Measurements from ENCODE around the gene LITAFD.
"Not testable (repeated sequence)": the region's sequence is repeated elsewhere in the genome, so short reads cannot be mapped to it uniquely, and the experiment has no call there.

Gene LITAFD

DNA sequence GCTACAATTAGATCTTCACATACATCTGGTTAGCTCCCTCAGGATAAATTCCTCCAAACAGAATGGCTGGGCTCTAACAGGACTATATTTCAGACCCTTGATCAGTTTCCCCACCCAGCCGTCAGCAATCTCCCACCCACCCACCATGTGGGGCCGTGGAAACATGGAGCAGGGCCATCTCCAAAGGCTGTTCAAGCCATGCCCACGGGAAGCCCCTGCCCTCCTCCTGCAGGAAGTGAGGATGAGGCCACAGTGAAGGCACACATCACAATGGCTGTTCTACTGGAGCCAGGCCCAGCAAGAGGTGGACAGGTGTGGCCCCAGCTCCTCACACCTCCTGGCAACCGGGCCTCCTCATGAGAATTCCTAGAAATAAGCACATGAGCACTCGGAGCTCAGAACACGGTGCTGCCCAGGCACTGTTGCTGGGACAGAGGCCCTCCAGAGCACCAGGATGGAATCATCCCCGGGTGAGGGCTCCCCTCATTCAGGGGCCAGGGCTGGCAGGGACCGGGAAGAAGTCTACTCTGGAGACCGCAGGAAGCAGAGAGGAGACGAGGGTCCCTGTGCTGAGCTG is at the start of gene LITAFD:
Gene LITAFD (plus strand): TSS at position 311 of the 577 bp plus-strand sequence. CDS start 2,005 bp downstream, outside the sequence.
- no peaks in the 10 kb centered on the region for H3F3A ChIP-seq (ENCODE audit: control insufficient read depth, insufficient read depth)
- no peak within 1 kb of the TSS for H3K4me3 ChIP-seq (ENCODE audit: low read length)
- no peaks in the 10 kb centered on the region for H3K36me3 ChIP-seq (ENCODE audit: control insufficient read depth, low read length)
- H4K20me1 ChIP-seq (ENCODE audit: control insufficient read depth, insufficient read depth, low read depth, low read length): no peaks in the 10 kb centered on the region
- H3K9me2 ChIP-seq (replicated peaks; ENCODE audit: control insufficient read depth, low read length): no peaks in the 10 kb centered on the region
- TF ChIP-seq, protein P1, sequence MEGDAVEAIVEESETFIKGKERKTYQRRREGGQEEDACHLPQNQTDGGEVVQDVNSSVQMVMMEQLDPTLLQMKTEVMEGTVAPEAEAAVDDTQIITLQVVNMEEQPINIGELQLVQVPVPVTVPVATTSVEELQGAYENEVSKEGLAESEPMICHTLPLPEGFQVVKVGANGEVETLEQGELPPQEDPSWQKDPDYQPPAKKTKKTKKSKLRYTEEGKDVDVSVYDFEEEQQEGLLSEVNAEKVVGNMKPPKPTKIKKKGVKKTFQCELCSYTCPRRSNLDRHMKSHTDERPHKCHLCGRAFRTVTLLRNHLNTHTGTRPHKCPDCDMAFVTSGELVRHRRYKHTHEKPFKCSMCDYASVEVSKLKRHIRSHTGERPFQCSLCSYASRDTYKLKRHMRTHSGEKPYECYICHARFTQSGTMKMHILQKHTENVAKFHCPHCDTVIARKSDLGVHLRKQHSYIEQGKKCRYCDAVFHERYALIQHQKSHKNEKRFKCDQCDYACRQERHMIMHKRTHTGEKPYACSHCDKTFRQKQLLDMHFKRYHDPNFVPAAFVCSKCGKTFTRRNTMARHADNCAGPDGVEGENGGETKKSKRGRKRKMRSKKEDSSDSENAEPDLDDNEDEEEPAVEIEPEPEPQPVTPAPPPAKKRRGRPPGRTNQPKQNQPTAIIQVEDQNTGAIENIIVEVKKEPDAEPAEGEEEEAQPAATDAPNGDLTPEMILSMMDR (IDR thresholded peaks at IDR 0.05; ENCODE audit: low read depth, low read length, poor library complexity, severe bottlenecking): no peak
- no peak for TF ChIP-seq EZH2phosphoT487 (IDR thresholded peaks at IDR 0.05; ENCODE audit: borderline replicate concordance, low read length)
- no peaks in the 10 kb centered on the region for H3K79me2 ChIP-seq (ENCODE audit: control insufficient read depth, low read length)
- H3K27ac ChIP-seq (ENCODE audit: low read depth, low read length): no peak within 1 kb of the TSS
- no peak within 1 kb of the TSS for H3K4me2 ChIP-seq (ENCODE audit: low read length)
- peaks cover 3% of the 10 kb centered on the region; the same call in 1 of the 2 replicates for H3K27me3 ChIP-seq (ENCODE audit: control insufficient read depth, low read length)
- H3K4me1 ChIP-seq (ENCODE audit: control insufficient read depth, low read length): peaks cover 23% of the 10 kb centered on the region
- no peaks in the 10 kb centered on the region for H3K9me3 ChIP-seq (ENCODE audit: control insufficient read depth, insufficient read depth, low read length)

DNA sequence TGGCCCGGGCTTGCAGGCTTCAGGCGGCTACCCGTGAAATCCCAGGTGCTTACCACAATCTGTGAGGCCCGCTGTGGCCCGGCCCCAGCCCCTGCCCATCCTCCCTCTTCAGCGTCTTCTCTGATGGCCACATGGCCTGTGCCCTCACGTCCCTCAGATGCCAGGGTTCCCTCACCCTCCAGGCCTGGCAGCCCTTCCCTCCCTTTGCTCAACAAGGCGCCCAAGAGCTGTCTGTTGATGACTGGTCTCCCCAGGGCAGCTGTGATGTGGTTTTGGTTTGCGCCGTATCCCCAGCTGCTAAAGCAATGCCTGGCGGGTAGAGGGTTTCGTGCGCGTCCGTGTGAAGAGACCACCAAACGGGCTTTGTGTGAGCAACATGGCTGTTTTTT is 49.4 kb upstream of the LITAFD start:
- Histone ChIP-seq H3K27ac (ENCODE audit: low read depth, low read length) (no peak overlapping the region), H3K79me2 (ENCODE audit: control insufficient read depth, low read length) (peaks cover 54% of the 10 kb centered on the region), H3K27me3 (ENCODE audit: control insufficient read depth, low read length) (no peaks in the 10 kb centered on the region), H3K4me1 (ENCODE audit: control insufficient read depth, low read length) (peaks cover 12% of the 10 kb centered on the region), H3K4me2 (ENCODE audit: low read length) (no peak overlapping the region), H3K9me2 (replicated peaks; ENCODE audit: control insufficient read depth, low read length) (no peaks in the 10 kb centered on the region), H3K36me3 (ENCODE audit: control insufficient read depth, low read length) (peaks cover 48% of the 10 kb centered on the region), H4K20me1 (ENCODE audit: control insufficient read depth, insufficient read depth, low read depth, low read length) (no peaks in the 10 kb centered on the region), H3F3A (ENCODE audit: control insufficient read depth, insufficient read depth) (no peaks in the 10 kb centered on the region), H3K4me3 (ENCODE audit: low read length) (no peak overlapping the region), H3K9me3 (ENCODE audit: control insufficient read depth, insufficient read depth, low read length) (no peaks in the 10 kb centered on the region)
- no peak for TF ChIP-seq EZH2phosphoT487 (IDR thresholded peaks at IDR 0.05; ENCODE audit: borderline replicate concordance, low read length)
- TF ChIP-seq, protein P1 (IDR thresholded peaks at IDR 0.05; ENCODE audit: low read depth, low read length, poor library complexity, severe bottlenecking): no peak

DNA sequence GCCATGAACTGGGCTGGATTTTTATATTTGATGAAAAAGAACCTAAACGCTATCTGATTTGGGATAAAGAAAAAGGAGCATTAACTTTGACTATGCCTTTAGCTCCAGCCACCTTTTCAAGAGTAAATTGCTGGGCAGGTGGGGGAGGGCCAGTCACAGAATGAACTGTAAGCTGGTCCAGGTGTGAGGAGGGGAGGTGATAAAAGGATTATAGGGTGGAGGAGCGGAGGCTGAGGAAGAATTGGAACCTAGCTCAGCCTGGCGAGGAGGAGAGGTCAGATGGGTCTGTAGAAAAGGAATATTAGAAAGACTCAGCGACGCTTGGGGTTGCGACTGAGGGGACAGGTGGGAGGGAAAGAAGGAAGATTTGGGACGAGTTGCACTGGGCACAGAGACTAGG is 45.4 kb upstream of the LITAFD start:
- H3K27ac ChIP-seq (ENCODE audit: low read depth, low read length); H3F3A ChIP-seq (ENCODE audit: control insufficient read depth, insufficient read depth); H3K4me2 ChIP-seq (ENCODE audit: low read length); H3K27me3 ChIP-seq (ENCODE audit: control insufficient read depth, low read length); H3K9me3 ChIP-seq (ENCODE audit: control insufficient read depth, insufficient read depth, low read length); H3K36me3 ChIP-seq (ENCODE audit: control insufficient read depth, low read length); H4K20me1 ChIP-seq (ENCODE audit: control insufficient read depth, insufficient read depth, low read depth, low read length); H3K9me2 ChIP-seq (replicated peaks; ENCODE audit: control insufficient read depth, low read length); H3K4me1 ChIP-seq (ENCODE audit: control insufficient read depth, low read length); H3K4me3 ChIP-seq (ENCODE audit: low read length): not testable (repeated sequence)
- peaks cover 32% of the 10 kb centered on the region for H3K79me2 ChIP-seq (ENCODE audit: control insufficient read depth, low read length)

DNA sequence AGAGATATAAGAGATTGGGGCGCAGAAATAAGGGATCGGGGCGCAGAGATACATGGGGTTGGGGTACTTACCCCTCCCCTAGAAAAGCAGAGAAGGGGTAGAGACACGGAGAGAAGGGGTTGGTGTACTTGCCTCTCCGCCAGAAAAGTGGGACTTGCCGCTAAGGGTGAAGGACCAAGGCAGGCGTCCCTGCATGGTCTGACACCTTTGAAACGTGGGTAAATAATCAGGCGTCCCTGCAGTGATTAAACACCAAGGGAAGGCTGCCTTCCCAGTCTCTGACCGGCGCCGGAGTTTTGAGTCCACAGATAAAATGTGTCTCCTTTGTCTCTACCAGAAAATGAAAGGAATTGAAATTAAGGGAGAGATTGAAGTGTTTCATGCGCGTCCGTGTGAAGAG is 44.6 kb upstream of the LITAFD start:
- not testable (repeated sequence) for H3F3A ChIP-seq (ENCODE audit: control insufficient read depth, insufficient read depth); H3K4me1 ChIP-seq (ENCODE audit: control insufficient read depth, low read length); H4K20me1 ChIP-seq (ENCODE audit: control insufficient read depth, insufficient read depth, low read depth, low read length); H3K9me2 ChIP-seq (replicated peaks; ENCODE audit: control insufficient read depth, low read length); H3K27ac ChIP-seq (ENCODE audit: low read depth, low read length); H3K36me3 ChIP-seq (ENCODE audit: control insufficient read depth, low read length); H3K4me3 ChIP-seq (ENCODE audit: low read length); H3K27me3 ChIP-seq (ENCODE audit: control insufficient read depth, low read length); H3K4me2 ChIP-seq (ENCODE audit: low read length); H3K9me3 ChIP-seq (ENCODE audit: control insufficient read depth, insufficient read depth, low read length)
- H3K79me2 ChIP-seq (ENCODE audit: control insufficient read depth, low read length): peaks cover 24% of the 10 kb centered on the region

DNA sequence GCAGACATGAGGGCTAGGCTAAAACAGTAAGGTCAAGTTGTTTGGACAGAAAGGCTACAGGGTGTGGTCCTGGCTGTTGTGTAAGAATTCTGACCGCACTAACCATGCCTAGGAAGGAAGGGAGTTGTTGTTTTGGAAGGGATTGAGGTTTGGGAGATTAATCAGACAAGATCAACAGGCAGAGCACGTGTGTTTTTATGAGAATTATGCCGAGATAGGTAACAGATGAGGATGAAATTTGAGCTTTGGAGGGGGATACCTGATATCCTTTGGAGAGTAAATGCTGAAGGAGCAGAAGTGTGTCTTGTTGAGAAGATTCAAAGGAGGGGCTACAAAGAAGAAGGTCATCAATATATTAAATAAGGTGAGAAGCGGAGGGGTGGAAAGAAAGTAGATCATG is 40.1 kb upstream of the LITAFD start:
- not testable (repeated sequence) for H3K4me1 ChIP-seq (ENCODE audit: control insufficient read depth, low read length); H4K20me1 ChIP-seq (ENCODE audit: control insufficient read depth, insufficient read depth, low read depth, low read length); H3K4me3 ChIP-seq (ENCODE audit: low read length); H3F3A ChIP-seq (ENCODE audit: control insufficient read depth, insufficient read depth); H3K27ac ChIP-seq (ENCODE audit: low read depth, low read length); H3K27me3 ChIP-seq (ENCODE audit: control insufficient read depth, low read length); H3K9me2 ChIP-seq (replicated peaks; ENCODE audit: control insufficient read depth, low read length); H3K4me2 ChIP-seq (ENCODE audit: low read length); H3K9me3 ChIP-seq (ENCODE audit: control insufficient read depth, insufficient read depth, low read length)
- Histone ChIP-seq H3K79me2 (ENCODE audit: control insufficient read depth, low read length) (peaks cover 32% of the 10 kb centered on the region), H3K36me3 (ENCODE audit: control insufficient read depth, low read length) (peaks cover 12% of the 10 kb centered on the region)

DNA sequence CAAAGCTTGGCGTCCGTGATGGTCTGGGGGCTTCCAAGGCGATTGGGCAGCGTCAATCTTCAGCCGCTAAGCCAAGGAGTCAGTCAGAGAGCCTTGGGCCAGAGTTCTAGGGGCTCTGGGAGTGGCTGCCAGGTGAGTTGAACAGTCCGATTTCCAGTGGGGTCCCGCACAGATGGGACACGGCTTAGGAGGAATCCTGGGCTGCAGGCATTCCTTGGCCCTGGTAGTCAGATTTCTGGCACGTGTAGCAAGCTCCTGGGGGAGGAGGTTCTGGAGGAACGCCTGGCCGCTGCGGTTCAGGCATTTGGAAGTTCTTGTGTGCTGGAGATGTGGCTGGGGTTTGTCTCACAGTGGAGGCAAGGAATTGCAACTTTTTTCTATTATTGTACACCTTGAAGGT is 38.9 kb upstream of the LITAFD start:
- H3K4me2 ChIP-seq (ENCODE audit: low read length); H3K27ac ChIP-seq (ENCODE audit: low read depth, low read length); H3F3A ChIP-seq (ENCODE audit: control insufficient read depth, insufficient read depth); H3K27me3 ChIP-seq (ENCODE audit: control insufficient read depth, low read length); H4K20me1 ChIP-seq (ENCODE audit: control insufficient read depth, insufficient read depth, low read depth, low read length); H3K9me3 ChIP-seq (ENCODE audit: control insufficient read depth, insufficient read depth, low read length); H3K4me1 ChIP-seq (ENCODE audit: control insufficient read depth, low read length); H3K9me2 ChIP-seq (replicated peaks; ENCODE audit: control insufficient read depth, low read length); H3K4me3 ChIP-seq (ENCODE audit: low read length): not testable (repeated sequence)
- H3K36me3 ChIP-seq (ENCODE audit: control insufficient read depth, low read length): peaks cover 25% of the 10 kb centered on the region
- H3K79me2 ChIP-seq (ENCODE audit: control insufficient read depth, low read length): peaks cover 31% of the 10 kb centered on the region
